Activated CD4-positive, alpha-beta memory T cell treated with anti-CD3 and anti-CD28 coated beads for 36 hours (primary cell): ENCODE measurements around the gene GLRA2. TPM values are rescaled to one million over a fixed set of nuclear protein-coding genes. Genes with fewer than 3 reads are reported as not detected.

Source experiments
- CTCF ChIA-PET: fragments of 350-600 bp; sonication (Branson Sonifier 250); formaldehyde crosslinking; loops from one replicate; lab custom pipeline; 2021; ENCODE audit warnings: antibody characterized with exemption, inconsistent platforms; lab: Charles Lee
- POLR2A ChIA-PET: fragments of 350-600 bp; sonication (Branson Sonifier 250); formaldehyde crosslinking; loops from one replicate; lab custom pipeline; 2021; ENCODE audit warnings: antibody characterized with exemption; lab: Charles Lee
- DNase-seq: peaks from one replicate; pipeline ENCODE4 v3.0.0-alpha.2; 2020
- H3K27ac Mint-ChIP-seq: one replicate; pipeline ENCODE4 v1.8.0; 2021; ENCODE audit warnings: mixed read lengths
- H3K27me3 Mint-ChIP-seq: one replicate; pipeline ENCODE4 v1.8.0; 2021; ENCODE audit warnings: mixed read lengths
- H3K36me3 Mint-ChIP-seq: one replicate; pipeline ENCODE4 v1.8.0; 2021; ENCODE audit warnings: mixed read lengths
- H3K4me1 Mint-ChIP-seq: one replicate; pipeline ENCODE4 v1.8.0; 2021; ENCODE audit warnings: low read depth, mixed read lengths
- H3K4me3 Mint-ChIP-seq: one replicate; pipeline ENCODE4 v1.8.0; 2021; ENCODE audit warnings: mild to moderate bottlenecking, mixed read lengths
- H3K9me3 Mint-ChIP-seq: one replicate; pipeline ENCODE4 v1.8.0; 2021; ENCODE audit warnings: mixed read lengths
- intact Hi-C: fragments of 100-400 bp; cut with micrococcal nuclease; formaldehyde crosslinking; loops from one replicate; pipeline ENCODE4 v1.15.1; 2023
- total RNA-seq, 2 experiments: library from RNA; stranded (reverse); gene quantifications; one replicate each; pipeline ENCODE4 v1.2.3, GENCODE V29; 2021

GLRA2 gene
- total RNA-seq, 2 experiments from 2014 or later = not detected

GRCh38 chrX:14729058-14729457, 199.7 kb downstream of the GLRA2 start:
- H3K27me3 Mint-ChIP-seq = no peaks in the 10 kb centered on the region
- POLR2A ChIA-PET = no interaction called here
- no peaks in the 10 kb centered on the region for H3K9me3 Mint-ChIP-seq
- H3K4me3 Mint-ChIP-seq = no peak overlapping the region
- CTCF ChIA-PET = no interaction called here
- DNase-seq = no peak
- H3K27ac Mint-ChIP-seq = no peak overlapping the region
- no peaks in the 10 kb centered on the region for H3K4me1 Mint-ChIP-seq
- intact Hi-C loops = no loop called here
- H3K36me3 Mint-ChIP-seq = no peaks in the 10 kb centered on the region

DNA sequence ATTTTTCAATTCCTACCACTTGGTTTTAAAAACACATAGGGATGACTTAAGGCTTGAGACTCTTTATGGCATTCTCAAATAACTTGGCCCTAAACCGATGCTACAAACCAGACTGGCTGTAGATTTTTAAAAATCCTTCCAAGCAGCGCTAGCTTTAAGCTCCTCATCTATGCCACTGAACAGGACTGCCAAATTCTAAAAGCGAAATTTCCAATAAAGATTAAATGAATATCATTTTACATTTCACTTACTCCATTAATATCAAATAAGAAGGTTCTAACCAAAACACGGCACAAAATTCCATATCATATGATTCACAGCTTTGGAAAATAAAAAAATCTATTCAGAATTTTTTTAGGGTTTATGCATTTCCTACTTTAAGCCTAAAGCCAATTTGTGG, 209.3 kb downstream of the GLRA2 start:
- Mint-ChIP-seq H3K9me3 (no peaks in the 10 kb centered on the region), H3K27me3 (no peaks in the 10 kb centered on the region), H3K36me3 (no peaks in the 10 kb centered on the region), H3K27ac (no peak overlapping the region), H3K4me1 (no peaks in the 10 kb centered on the region), H3K4me3 (no peak overlapping the region)
- DNase-seq = no peak
- ChIA-PET POLR2A (no interaction called here), CTCF (no interaction called here)
- intact Hi-C loops = no loop called here

GRCh38 chrX:14753441-14753840, 224.1 kb downstream of the GLRA2 start:
- Mint-ChIP-seq H3K9me3 (no peaks in the 10 kb centered on the region), H3K27me3 (no peaks in the 10 kb centered on the region), H3K4me3 (no peak overlapping the region), H3K27ac (no peak overlapping the region), H3K4me1 (no peaks in the 10 kb centered on the region), H3K36me3 (no peaks in the 10 kb centered on the region)
- DNase-seq = no peak
- ChIA-PET POLR2A (no interaction called here), CTCF (no interaction called here)
- intact Hi-C loops = no loop called here

GRCh38 chrX:14758029-14758491, 228.7 kb downstream of the GLRA2 start:
- Mint-ChIP-seq H3K4me3 (no peak overlapping the region), H3K4me1 (no peaks in the 10 kb centered on the region), H3K27ac (no peak overlapping the region), H3K27me3 (no peaks in the 10 kb centered on the region), H3K36me3 (no peaks in the 10 kb centered on the region), H3K9me3 (no peaks in the 10 kb centered on the region)
- intact Hi-C loops = no loop called here
- no peak for DNase-seq
- ChIA-PET CTCF (no interaction called here), POLR2A (no interaction called here)

DNA sequence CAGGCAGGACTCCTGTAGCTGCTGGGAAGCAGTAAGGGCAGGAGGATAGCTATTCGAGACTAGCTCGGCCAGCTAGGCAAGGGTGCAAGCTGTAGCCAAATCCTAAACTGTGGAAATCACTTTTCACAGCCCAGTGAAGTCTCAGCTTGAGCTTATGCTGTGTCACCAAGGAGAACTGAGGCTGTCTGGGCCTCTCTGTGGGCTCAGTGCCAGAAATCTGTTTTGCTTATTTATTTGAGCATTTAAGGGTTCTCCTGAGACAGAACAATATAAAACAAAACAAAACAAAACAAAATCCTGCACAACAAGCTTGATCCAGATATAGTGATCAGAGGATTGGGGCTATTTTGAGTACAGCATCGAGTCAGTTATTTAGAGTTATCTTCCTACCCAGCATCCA, 246.1 kb downstream of the GLRA2 start:
- Mint-ChIP-seq H3K9me3 (peaks cover 3% of the 10 kb centered on the region), H3K4me3 (no peak overlapping the region), H3K36me3 (no peaks in the 10 kb centered on the region), H3K27me3 (no peaks in the 10 kb centered on the region), H3K27ac (no peak overlapping the region), H3K4me1 (no peaks in the 10 kb centered on the region)
- ChIA-PET CTCF (no interaction called here), POLR2A (no interaction called here)
- intact Hi-C loops = no loop called here
- DNase-seq = no peak

GRCh38 chrX:14776901-14777300, 247.6 kb downstream of the GLRA2 start:
- CTCF ChIA-PET = no interaction called here

GRCh38 chrX:14777525-14777924, 248.2 kb downstream of the GLRA2 start:
- Mint-ChIP-seq H3K27ac (no peak overlapping the region), H3K27me3 (no peaks in the 10 kb centered on the region), H3K4me1 (no peaks in the 10 kb centered on the region), H3K4me3 (no peak overlapping the region), H3K9me3 (no peaks in the 10 kb centered on the region), H3K36me3 (no peaks in the 10 kb centered on the region)
- intact Hi-C loops = no loop called here
- ChIA-PET POLR2A (no interaction called here), CTCF (no interaction called here)
- no peak for DNase-seq

More at GRCh38 chrX:14776901-14777300, 247.6 kb downstream of the GLRA2 start:
- intact Hi-C loops = no loop called here
- H3K4me3 Mint-ChIP-seq = no peak overlapping the region
- no peak overlapping the region for H3K27ac Mint-ChIP-seq
- H3K9me3 Mint-ChIP-seq = no peaks in the 10 kb centered on the region
- DNase-seq = no peak
- no peaks in the 10 kb centered on the region for H3K36me3 Mint-ChIP-seq
- no peaks in the 10 kb centered on the region for H3K4me1 Mint-ChIP-seq
- POLR2A ChIA-PET = no interaction called here
- H3K27me3 Mint-ChIP-seq = no peaks in the 10 kb centered on the region

DNA sequence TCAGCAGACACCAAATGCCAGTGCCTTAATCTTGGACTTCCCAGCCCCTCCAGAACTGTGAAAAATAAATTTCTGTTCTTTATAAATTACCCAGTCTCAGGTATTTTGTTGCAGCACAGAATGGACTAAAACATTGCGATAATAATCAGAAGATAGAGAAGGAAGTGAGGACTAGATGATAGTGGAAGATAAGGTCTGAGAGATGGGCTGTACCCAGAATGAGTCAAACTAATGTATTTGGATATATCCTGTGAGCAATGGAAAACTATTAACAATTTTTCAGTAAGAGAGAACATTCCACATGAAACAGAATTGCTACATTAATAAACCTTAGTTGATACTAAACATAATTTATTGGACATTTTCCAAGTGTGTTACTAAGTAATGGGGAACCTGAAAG, 250.2 kb downstream of the GLRA2 start:
- Mint-ChIP-seq H3K9me3 (no peaks in the 10 kb centered on the region), H3K4me1 (no peaks in the 10 kb centered on the region), H3K36me3 (no peaks in the 10 kb centered on the region), H3K4me3 (no peak overlapping the region), H3K27ac (no peak overlapping the region), H3K27me3 (no peaks in the 10 kb centered on the region)
- ChIA-PET POLR2A (no interaction called here), CTCF (no interaction called here)
- DNase-seq = no peak
- intact Hi-C loops = no loop called here
